ENCODE data around the gene OST4. TPM values are rescaled to one million over a fixed set of nuclear protein-coding genes. Genes with fewer than 3 reads are reported as not detected.

The OST4 gene
- total and polyA plus RNA-seq, 9 donors: 201 to 588 (median 279) TPM

- no peak for DNase-seq
- intact Hi-C loops (cut with DNase I): loop anchor here in 1 of 4 donors (5.0 kb wide), 1 partner anchor 47 kb away; the partner anchor contains the start of gene KHK
- no peaks in the 10 kb centered on the region for H3K4me1 ChIP-seq (ENCODE audit: insufficient read depth)
- no peaks in the 10 kb centered on the region for H3K36me3 ChIP-seq
- H3K4me3 ChIP-seq: no peak overlapping the region
- H3K27ac ChIP-seq: no peak overlapping the region
- no peak for TF ChIP-seq EP300 (IDR thresholded peaks at IDR 0.05)
- TF ChIP-seq POLR2A (IDR thresholded peaks at IDR 0.05): no peak
- TF ChIP-seq CTCF (IDR thresholded peaks at IDR 0.05): no peak
- no peaks in the 10 kb centered on the region for H3K27me3 ChIP-seq
- 87 to 90% (median 88%) methylated on average over 8 of the region's 8 CpGs for WGBS, 3 donors
- H3K9me3 ChIP-seq: no peaks in the 10 kb centered on the region
These were observed 31.2 kb downstream of the OST4 start for GRCh38 chr2:27040282-27040681.

GRCh38 chr2:27039871-27040270 is 31.6 kb downstream of the OST4 start:
- Histone ChIP-seq H3K36me3 (no peaks in the 10 kb centered on the region), H3K27me3 (no peaks in the 10 kb centered on the region), H3K4me3 (no peak overlapping the region), H3K4me1 (ENCODE audit: insufficient read depth) (no peaks in the 10 kb centered on the region), H3K27ac (no peak overlapping the region), H3K9me3 (no peaks in the 10 kb centered on the region)
- 89 to 92% (median 90%) methylated on average over 7 of the region's 7 CpGs for WGBS, 3 donors
- DNase-seq: no peak
- intact Hi-C loops (cut with DNase I): loop anchor here in 3 of 4 donors (5.0 to 10.0 kb wide), 2 partner anchors 45 to 47 kb away; partner anchors contain the start of gene KHK (in 3 of the 3)
- TF ChIP-seq POLR2A (IDR thresholded peaks at IDR 0.05): no peak
- no peak for TF ChIP-seq EP300 (IDR thresholded peaks at IDR 0.05)
- TF ChIP-seq CTCF (IDR thresholded peaks at IDR 0.05): no peak

GRCh38 chr2:27039426-27039825 is 32.0 kb downstream of the OST4 start:
- Histone ChIP-seq H3K36me3 (no peaks in the 10 kb centered on the region), H3K27ac (no peak overlapping the region), H3K4me3 (no peak overlapping the region), H3K9me3 (no peaks in the 10 kb centered on the region), H3K4me1 (ENCODE audit: insufficient read depth) (no peaks in the 10 kb centered on the region), H3K27me3 (no peaks in the 10 kb centered on the region)
- no peak for TF ChIP-seq EP300 (IDR thresholded peaks at IDR 0.05)
- intact Hi-C loops (cut with DNase I): loop anchor here in 2 of 4 donors (10.0 kb wide), 1 partner anchor 45 kb away; the partner anchor contains the start of gene KHK (in 2 of the 2)
- WGBS, 3 donors: 81 to 87% (median 82%) methylated on average over 6 of the region's 6 CpGs
- no peak for DNase-seq

- Histone ChIP-seq H3K27ac (no peak overlapping the region), H3K27me3 (no peaks in the 10 kb centered on the region), H3K4me1 (ENCODE audit: insufficient read depth) (peaks cover 2% of the 10 kb centered on the region), H3K36me3 (no peaks in the 10 kb centered on the region), H3K4me3 (no peak overlapping the region), H3K9me3 (no peaks in the 10 kb centered on the region)
- 83 to 85% (median 85%) methylated on average over 17 of the region's 17 CpGs for WGBS, 3 donors
- TF ChIP-seq CTCF (IDR thresholded peaks at IDR 0.05): no peak
- TF ChIP-seq EP300 (IDR thresholded peaks at IDR 0.05): no peak
- no peak for TF ChIP-seq POLR2A (IDR thresholded peaks at IDR 0.05)
- no peak for DNase-seq
- intact Hi-C loops (cut with DNase I): loop anchor here in 2 of 4 donors (10.0 kb wide), 1 partner anchor 46 kb away; the partner anchor contains the start of gene KHK (in 2 of the 2)
These were observed 32.7 kb downstream of the OST4 start for GRCh38 chr2:27038631-27039339.

GRCh38 chr2:27038012-27038411 is 33.4 kb downstream of the OST4 start:
- DNase-seq: no peak
- Histone ChIP-seq H3K36me3 (no peaks in the 10 kb centered on the region), H3K27me3 (no peaks in the 10 kb centered on the region), H3K9me3 (no peaks in the 10 kb centered on the region), H3K4me1 (ENCODE audit: insufficient read depth) (peaks cover 2% of the 10 kb centered on the region), H3K4me3 (no peak overlapping the region), H3K27ac (no peak overlapping the region)
- TF ChIP-seq POLR2A (IDR thresholded peaks at IDR 0.05) (no peak), CTCF (IDR thresholded peaks at IDR 0.05) (no peak), EP300 (IDR thresholded peaks at IDR 0.05) (no peak)
- intact Hi-C loops (cut with DNase I): loop anchor here in 2 of 4 donors (10.0 kb wide), 1 partner anchor 47 kb away; the partner anchor contains the start of gene KHK (in 2 of the 2)
- WGBS, 3 donors: 87 to 90% (median 90%) methylated on average over 6 of the region's 6 CpGs
